ENCODE measurements around the gene PKNOX2. TPM values are rescaled to one million over a fixed set of nuclear protein-coding genes. Genes with fewer than 3 reads are reported as not detected.

Gene PKNOX2
- total and polyA plus RNA-seq, 10 of the 15 experiments (the other 5 are each of a cell fraction or from before 2014, with no cell fraction given): not detected

- TF ChIP-seq IRF4 (IDR thresholded peaks at IDR 0.05; ENCODE audit: low read depth, low read length): no peak
- no peak for TF ChIP-seq CUX1 (IDR thresholded peaks at IDR 0.05; ENCODE audit: insufficient replicate concordance, low read depth, low read length)
- TF ChIP-seq E4F1 (IDR thresholded peaks at IDR 0.05; ENCODE audit: borderline replicate concordance, partially characterized antibody): no peak
- no peak for TF ChIP-seq TAF1 (IDR thresholded peaks at IDR 0.05; ENCODE audit: borderline replicate concordance, low read depth, low read length)
- TF ChIP-seq FOXK2 (IDR thresholded peaks at IDR 0.05): no peak
- TF ChIP-seq HDAC6 (IDR thresholded peaks at IDR 0.05; ENCODE audit: unreplicated experiment): no peak
- TF ChIP-seq NR2C2 (IDR thresholded peaks at IDR 0.05; ENCODE audit: borderline replicate concordance, control insufficient read depth, insufficient read length, low read depth): no peak
- no peak for TF ChIP-seq SIX5 (IDR thresholded peaks at IDR 0.05; ENCODE audit: low read depth, low read length, severe bottlenecking)
- no peak for TF ChIP-seq STAT1 (conservative IDR thresholded peaks at IDR 0.05)
- no peak for TF ChIP-seq GABPA (IDR thresholded peaks at IDR 0.05; ENCODE audit: low read depth)
- no peak for TF ChIP-seq BCLAF1 (IDR thresholded peaks at IDR 0.05)
Observed at GRCh38 chr11:125233736-125234275, 69.3 kb downstream of the PKNOX2 start (continued).

Measured in GM12878 (cell line).